GM21737 (cell line): ENCODE results near the gene SPRR2B.
"Not testable (repeated sequence)": the region's sequence is repeated elsewhere in the genome, so short reads cannot be mapped to it uniquely, and the experiment has no call there.

Experiments used
- ATAC-seq: cut with Tn5 transposase; IDR thresholded peaks from one replicate; pipeline ENCODE4 v1.9.1; 2021; ENCODE audit warnings: mild to moderate bottlenecking, moderate library complexity; ENCODE audit not compliant: unreplicated experiment

SPRR2B gene

GRCh38 chr1:153071511-153071910 is at the start of gene SPRR2B:
SPRR2B (minus strand) TSS chr1:153071611; CDS start chr1:153070839, 772 bp downstream.
- ATAC-seq, result no peak

DNA sequence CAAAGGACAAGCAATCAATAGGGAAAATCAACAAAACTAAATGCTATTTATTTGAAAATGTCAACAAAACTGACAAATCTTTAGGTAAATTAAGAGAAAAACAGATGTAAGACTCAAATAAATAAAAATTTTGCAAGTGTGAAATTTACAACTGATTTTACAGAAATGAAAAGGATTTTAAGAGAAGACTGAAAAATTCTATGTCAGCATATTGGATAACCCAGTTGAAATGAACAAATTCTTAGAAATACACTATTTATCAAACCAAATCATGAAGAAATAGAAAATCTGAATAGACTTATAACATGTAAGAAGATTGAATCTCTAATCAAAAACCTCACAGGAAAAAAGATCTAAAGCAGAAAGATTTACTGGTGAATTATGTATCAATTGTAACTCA is 49.5 kb upstream of the SPRR2B start:
- ATAC-seq, result no peak

DNA sequence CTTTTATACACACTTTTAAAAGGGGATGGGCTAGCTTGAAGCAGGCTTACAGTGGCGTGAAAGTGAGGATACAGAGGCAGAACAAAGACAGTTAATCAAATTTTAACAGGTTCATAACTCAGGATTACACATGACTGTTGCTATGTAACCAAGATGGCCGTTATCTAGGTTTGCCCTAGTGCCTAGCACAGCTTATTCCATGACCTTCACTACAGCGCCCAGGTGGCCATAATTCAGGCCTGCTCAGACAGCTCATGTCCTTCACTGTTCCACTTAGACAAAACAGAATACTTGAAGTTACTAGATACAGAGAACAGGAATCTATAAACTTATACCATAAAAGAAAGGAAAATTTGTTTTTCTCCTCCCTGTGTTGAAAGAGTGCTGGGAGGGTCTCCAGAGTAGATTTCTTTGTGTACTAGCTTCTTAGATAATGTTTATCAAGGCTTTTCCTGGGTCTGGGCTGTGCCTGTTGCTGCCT is 48.1 kb upstream of the SPRR2B start:
- ATAC-seq, result no peak

DNA sequence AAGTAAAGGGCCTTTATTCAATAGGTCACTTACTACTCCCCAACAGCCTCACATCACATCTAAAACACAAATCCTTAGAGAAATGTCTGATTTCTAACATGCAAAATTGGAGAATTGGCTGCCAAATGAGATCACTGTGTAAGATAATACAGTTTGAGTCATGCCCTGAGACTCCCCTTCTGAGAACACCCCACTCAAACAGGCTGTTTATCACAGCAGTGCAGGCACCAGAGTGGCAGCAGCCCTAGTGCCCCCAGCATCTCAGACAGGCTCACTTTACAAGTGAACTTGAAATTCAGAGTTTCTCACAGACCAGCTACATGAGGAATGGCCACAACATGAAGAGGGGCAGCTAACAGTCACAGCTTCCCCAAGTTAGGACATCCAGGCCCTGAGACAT is 43.9 kb upstream of the SPRR2B start:
- not testable (repeated sequence) for ATAC-seq

GRCh38 chr1:153113416-153113815 is 42.0 kb upstream of the SPRR2B start, which contains the start of gene SPRR2F:
SPRR2F (minus strand) TSS chr1:153113516; CDS start chr1:153112733, 783 bp downstream.
- ATAC-seq, result no peak

GRCh38 chr1:153112454-153112853 is 41.0 kb upstream of the SPRR2B start:
- not testable (repeated sequence) for ATAC-seq

DNA sequence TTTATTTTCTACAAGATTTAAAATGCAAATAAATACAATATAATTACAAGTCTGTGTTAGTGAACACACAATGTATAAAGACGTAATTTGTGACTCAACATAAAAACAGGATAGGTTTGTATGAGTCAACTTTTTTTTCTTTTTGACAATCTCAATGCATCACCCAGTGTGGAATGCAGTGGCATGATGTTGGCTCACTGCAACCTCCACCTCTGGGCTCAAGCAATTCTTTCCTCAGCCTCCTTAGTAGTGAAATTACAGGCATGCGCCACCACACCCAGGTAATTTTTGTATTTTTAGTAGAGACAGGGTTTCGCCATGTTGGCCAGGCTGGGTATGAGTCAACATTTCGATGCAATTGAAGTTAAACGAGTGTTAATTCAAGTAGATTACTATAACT is 28.8 kb upstream of the SPRR2B start:
- no peak for ATAC-seq

DNA sequence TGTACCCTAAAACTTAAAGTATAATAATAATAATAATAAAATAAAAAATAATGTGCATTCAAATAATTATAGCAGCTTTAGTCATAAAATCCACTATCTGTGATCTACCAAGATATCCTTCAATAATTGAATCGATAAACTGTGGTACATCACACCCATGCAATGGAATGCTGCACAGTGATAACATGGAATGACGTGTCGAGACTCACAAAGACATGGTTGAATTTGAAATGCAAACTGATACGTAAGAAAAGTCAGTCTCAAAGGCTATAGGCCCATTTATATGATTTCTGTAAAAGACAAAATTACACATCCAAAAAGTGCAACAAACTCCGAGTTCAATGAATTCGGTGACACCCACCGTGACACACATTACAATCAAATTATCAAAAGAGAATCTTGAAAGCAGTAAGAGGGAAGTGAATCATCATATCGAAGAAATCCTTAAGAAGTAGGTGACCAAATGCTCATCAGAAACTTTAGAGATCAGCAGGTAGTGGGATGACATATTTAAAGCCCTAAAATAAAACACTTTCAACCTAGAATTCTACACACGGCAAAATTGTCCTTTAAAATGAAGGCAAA is 28.1 kb upstream of the SPRR2B start:
- no peak for ATAC-seq

DNA sequence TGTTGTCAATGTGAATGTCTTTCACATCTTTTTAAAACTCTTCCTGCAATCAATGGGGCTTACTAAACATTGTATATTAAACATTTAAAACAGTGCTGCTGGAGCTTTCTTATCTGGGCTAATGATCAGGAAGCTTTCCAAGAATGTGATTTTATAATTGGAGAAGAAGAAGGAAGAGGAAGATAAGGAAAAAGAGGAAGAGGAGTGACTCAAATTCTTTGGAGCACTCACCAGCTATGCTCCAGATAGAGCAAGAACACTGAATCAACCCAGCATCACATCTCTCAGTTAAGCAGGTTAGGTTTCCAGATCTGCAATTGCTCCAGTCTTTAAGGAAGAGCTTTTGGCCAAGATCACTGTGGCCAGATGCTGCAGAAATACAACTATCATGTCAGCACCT is 24.4 kb upstream of the SPRR2B start:
- no peak for ATAC-seq

DNA sequence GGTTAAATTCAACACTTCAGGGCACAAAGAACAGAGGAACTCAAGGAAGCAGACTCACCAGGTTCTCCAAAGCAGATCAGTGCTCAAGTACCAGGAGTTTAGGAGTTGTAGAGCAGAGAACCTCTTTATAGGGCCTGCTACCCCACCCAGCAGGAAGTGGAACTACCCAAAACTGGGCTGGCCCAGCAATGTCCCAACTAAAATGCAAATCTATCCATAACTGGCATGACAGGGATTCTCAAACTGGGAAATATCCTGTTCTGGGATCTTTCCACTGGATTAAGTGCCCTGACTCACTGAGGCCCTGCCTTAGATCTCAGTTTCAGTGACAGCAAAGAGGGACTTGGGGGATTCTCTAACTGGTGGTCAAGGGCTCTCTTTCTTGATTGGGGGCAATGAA is 23.0 kb upstream of the SPRR2B start, which contains the start of gene SPRR2E:
SPRR2E (minus strand) TSS at position 101 of the 400 bp plus-strand sequence. CDS start 775 bp downstream, outside the sequence.
- ATAC-seq, result no peak

DNA sequence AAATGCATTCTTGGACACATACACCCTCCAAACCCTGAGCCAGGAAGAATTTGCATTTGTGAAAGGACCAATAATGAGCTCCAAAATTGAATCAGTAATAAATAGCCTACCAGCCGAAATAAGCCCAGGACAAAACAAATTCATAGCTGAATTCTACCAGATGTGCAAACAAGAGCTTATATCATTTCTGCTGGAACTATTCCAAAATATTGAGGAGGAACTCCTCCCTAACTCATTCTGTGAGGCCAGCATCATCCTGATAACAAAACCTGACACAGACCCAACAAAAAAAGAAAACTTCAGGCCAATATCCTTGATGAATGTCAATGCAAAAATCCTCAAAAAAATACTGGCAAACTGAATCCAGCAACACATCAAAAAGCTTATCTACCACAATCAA is 16.2 kb upstream of the SPRR2B start:
- no peak for ATAC-seq

GRCh38 chr1:153081736-153082135 is 10.3 kb upstream of the SPRR2B start:
- no peak for ATAC-seq

DNA sequence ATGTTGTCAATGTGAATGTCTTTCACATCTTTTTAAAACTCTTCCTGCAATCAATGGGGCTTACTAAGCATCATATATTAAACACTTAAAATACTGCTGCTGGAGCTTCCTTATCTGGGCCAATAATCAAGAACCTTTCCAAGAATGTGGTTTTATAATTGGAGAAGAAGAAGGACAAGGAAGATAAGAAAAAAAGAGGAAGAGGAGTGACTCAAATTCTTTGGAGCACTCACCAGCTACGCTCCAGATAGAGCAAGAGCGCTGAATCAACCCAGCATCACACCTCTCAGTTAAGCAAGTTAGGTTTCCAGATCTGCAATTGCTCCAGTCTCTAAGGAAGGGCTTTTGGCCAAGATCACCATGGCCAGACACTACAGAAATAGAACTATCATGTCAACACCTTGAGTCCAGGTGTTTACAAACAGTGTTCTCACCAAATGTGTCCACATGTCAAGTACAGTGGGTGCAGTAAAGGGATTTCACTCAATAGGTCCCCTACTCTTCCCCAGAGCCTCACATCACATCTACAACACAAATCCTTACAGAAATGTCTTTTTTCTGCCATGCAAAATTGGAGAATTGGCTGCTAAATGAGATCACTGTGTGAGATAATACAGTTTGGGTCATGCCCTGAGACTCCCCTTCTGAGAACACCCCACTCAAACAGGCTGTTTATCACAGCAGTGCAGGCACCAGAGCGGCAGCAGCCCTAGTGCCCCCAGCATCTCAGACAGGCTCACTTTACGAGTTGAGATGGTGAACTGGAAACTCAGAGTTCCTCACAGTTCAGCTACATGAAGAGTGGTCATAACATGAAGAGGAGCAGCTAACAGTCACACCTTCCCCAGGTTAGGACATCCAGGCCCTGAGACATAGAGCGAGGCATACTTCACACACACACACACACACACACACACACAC is 1.7 kb upstream of the SPRR2B start:
- no peak for ATAC-seq

GRCh38 chr1:153070243-153070642 is 1.2 kb downstream of the SPRR2B start:
- ATAC-seq, result no peak

DNA sequence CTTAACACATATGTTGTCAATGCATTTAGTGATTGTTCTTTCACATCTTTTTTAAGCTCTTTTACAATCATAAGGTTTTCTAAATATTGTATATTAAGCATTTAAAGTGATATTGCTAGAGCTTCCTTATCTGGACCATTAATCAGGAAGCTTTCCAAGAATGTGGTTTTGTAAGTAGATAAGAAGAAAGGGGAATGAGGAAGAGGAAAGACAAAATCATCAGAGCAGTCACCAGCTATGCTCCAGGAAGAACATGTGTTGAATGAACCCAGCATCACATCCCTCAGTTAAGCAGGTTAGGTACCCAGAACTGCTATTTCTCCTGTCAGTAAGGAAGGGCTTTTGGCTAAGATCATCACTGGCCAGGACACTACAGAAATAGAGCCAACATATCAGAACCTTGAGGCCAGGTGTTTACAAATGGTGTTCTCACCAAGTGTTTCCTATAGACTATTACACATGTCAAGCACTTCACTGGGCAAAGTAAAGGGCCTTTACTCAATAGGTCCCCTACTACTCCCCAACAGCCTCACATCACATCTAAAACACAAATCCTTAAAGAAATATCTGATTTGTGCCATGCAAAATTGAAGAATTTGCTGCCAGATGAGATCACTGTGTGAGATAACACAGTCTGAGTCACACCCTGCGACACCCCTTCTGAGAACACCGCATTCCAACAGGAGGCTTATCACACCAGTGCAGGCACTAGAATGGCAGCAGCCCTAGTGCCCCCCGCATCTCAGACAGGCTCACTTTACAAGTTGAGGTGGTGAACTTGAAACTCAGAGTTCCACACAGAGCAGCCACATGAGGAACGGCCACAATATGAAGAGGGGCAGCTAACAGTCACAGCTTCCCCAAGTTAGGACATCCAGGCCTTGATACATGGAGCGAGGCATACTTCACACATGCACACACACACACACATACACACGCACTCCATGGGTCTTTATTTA is 12.3 kb downstream of the SPRR2B start:
- ATAC-seq, result no peak

DNA sequence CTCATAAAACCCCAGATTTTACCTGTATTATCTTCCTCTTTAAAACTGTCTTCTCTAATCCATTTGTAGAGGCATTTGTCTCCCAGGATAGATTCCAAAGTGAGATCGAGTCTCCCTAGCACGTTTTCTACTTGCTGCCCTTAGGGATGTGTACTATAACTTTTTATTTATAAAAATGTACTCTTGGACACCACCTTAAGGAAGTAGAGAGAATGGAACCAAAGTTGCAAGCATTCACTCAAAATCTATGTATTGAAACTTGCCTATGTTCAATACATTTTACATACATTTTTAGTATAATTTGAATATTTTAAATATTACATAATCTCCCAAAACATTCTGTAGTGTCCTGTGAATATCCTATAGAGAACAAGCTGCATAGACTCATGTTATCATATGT is 13.3 kb downstream of the SPRR2B start:
- no peak for ATAC-seq

- ATAC-seq, result no peak
Observed at GRCh38 chr1:153057375-153057774, 14.0 kb downstream of the SPRR2B start, which contains the start of gene SPRR2A. SPRR2A (minus strand) TSS chr1:153057512; CDS start chr1:153056735, 777 bp downstream.

- not testable (repeated sequence) for ATAC-seq
Observed at GRCh38 chr1:153056111-153056510, 15.3 kb downstream of the SPRR2B start.

GRCh38 chr1:153049211-153049610 is 22.2 kb downstream of the SPRR2B start:
- ATAC-seq, result no peak

- ATAC-seq, result no peak
Observed at GRCh38 chr1:153040950-153041631, 30.3 kb downstream of the SPRR2B start, which contains the start of gene SPRR2D. SPRR2D (minus strand) TSS chr1:153041120; CDS start chr1:153040346, 774 bp downstream.
